OCI-LY1 (cell line): Measurements from ENCODE around the gene EVL.

ENCODE experiments used
- H2AFZ ChIP-seq: fragments of 200-600 bp; sonication (generic), shearing (Covaris generic); 2 replicates; pipeline ENCODE4 v1.6.0; 2014; ENCODE audit warnings: antibody characterized with exemption, mild to moderate bottlenecking, low read length
- H3F3A ChIP-seq: fragments of 200-600 bp; sonication (generic), shearing (Covaris generic); 2 replicates; pipeline ENCODE4 v1.6.0; 2014; ENCODE audit warnings: mild to moderate bottlenecking, antibody characterized with exemption, low read length, moderate library complexity; ENCODE audit not compliant: insufficient read depth
- H3K27ac ChIP-seq: fragments of 200-600 bp; sonication (generic); 2 replicates; pipeline ENCODE4 v1.5.1; 2014; ENCODE audit warnings: low read length, mixed run types, mild to moderate bottlenecking, low read depth; ENCODE audit not compliant: poor library complexity, severe bottlenecking
- H3K27me3 ChIP-seq: fragments of 200-600 bp; sonication (generic); 2 replicates; pipeline ENCODE4 v1.6.0; 2014; ENCODE audit warnings: antibody characterized with exemption, mild to moderate bottlenecking, low read length, moderate library complexity; ENCODE audit not compliant: insufficient read depth
- H3K36me3 ChIP-seq: fragments of 200-600 bp; sonication (generic); 2 replicates; pipeline ENCODE4 v1.6.1; 2014; ENCODE audit warnings: mild to moderate bottlenecking, antibody characterized with exemption, low read length, moderate library complexity, mixed read lengths; ENCODE audit not compliant: insufficient read depth
- H3K4me1 ChIP-seq: fragments of 200-600 bp; sonication (generic); 2 replicates; pipeline ENCODE4 v1.5.1; 2014; ENCODE audit warnings: mild to moderate bottlenecking, low read length, moderate library complexity; ENCODE audit not compliant: insufficient read depth, severe bottlenecking
- H3K4me2 ChIP-seq: fragments of 200-600 bp; sonication (generic), shearing (Covaris generic); 2 replicates; pipeline ENCODE4 v1.6.1; 2014; ENCODE audit warnings: low read length
- H3K4me3 ChIP-seq: fragments of 200-600 bp; sonication (generic); 2 replicates; pipeline ENCODE4 v1.5.1; 2014; ENCODE audit warnings: low read length, low read depth, mild to moderate bottlenecking, mixed read lengths; ENCODE audit not compliant: poor library complexity, severe bottlenecking
- H3K79me2 ChIP-seq: fragments of 200-600 bp; shearing (Covaris generic); 2 replicates; pipeline ENCODE4 v1.6.1; 2016; ENCODE audit warnings: mixed run types, low read length, mixed read lengths; ENCODE audit not compliant: insufficient read depth
- H3K9ac ChIP-seq: fragments of 200-600 bp; sonication (generic), shearing (Covaris generic); 2 replicates; pipeline ENCODE4 v1.6.1; 2014; ENCODE audit warnings: mild to moderate bottlenecking, low read length, mixed read lengths
- H3K9me2 ChIP-seq: fragments of 200-600 bp; sonication (generic), shearing (Covaris generic); 2 replicates; pipeline ENCODE4 v1.6.1; 2014; ENCODE audit warnings: low read depth, mild to moderate bottlenecking, low read length, mixed read lengths
- H3K9me3 ChIP-seq: fragments of 200-600 bp; shearing (Covaris generic); 2 replicates; pipeline ENCODE4 v1.6.1; 2014; ENCODE audit warnings: low read length, mixed read lengths
- H4K20me1 ChIP-seq: fragments of 200-600 bp; sonication (generic), shearing (Covaris generic); 2 replicates; pipeline ENCODE4 v1.6.0; 2016; ENCODE audit warnings: mild to moderate bottlenecking, low read length; ENCODE audit not compliant: insufficient read depth
- EZH2 ChIP-seq: fragments of 200-600 bp; sonication (generic), shearing (Covaris generic); IDR thresholded peaks from 2 replicates; pipeline ENCODE4 v1.8.0; 2017; ENCODE audit warnings: borderline replicate concordance, mixed run types, mild to moderate bottlenecking, antibody characterized with exemption, low read length, moderate library complexity, mixed read lengths
- TF ChIP-seq, protein P1 (sequence below): fragments of 200-600 bp; sonication (generic), shearing (Covaris generic); IDR thresholded peaks from 2 replicates; pipeline ENCODE4 v1.5.1; 2017; ENCODE audit warnings: mild to moderate bottlenecking, antibody characterized with exemption, low read length, moderate library complexity, mixed read lengths

The EVL gene

DNA sequence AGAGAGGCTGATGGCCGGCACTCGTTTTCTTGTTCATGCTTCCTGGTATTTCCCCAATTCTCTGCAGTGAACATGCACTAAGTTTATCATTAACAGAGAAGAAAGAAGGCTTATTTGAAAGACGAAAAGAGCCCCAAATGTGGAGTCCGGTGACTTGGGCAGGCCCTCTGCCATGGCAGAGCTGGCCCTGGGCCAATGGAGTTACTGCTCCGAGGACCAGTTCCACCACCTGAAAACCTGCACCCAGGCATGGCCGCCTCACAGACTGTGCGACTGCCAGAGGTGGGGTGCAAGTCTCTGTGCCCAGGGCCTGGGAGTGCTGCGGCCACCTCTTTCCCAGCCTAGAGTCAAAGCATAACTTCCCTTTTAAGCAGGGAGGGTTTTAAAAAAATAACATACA, 69.4 kb downstream of the EVL start:
- H3K9me2 ChIP-seq: no peaks in the 10 kb centered on the region
- no peaks in the 10 kb centered on the region for H3K27me3 ChIP-seq
- no peak overlapping the region for H3K27ac ChIP-seq
- no peaks in the 10 kb centered on the region for H3K9me3 ChIP-seq
- no peaks in the 10 kb centered on the region for H3K79me2 ChIP-seq
- no peaks in the 10 kb centered on the region for H3K4me1 ChIP-seq
- no peaks in the 10 kb centered on the region for H3K36me3 ChIP-seq
- H2AFZ ChIP-seq: no peak overlapping the region
- H3F3A ChIP-seq: no peaks in the 10 kb centered on the region
- H3K9ac ChIP-seq: no peak overlapping the region
- no peak overlapping the region for H3K4me3 ChIP-seq
- H4K20me1 ChIP-seq: no peaks in the 10 kb centered on the region
- no peak overlapping the region for H3K4me2 ChIP-seq
- no peak for TF ChIP-seq EZH2
- TF ChIP-seq, protein P1, sequence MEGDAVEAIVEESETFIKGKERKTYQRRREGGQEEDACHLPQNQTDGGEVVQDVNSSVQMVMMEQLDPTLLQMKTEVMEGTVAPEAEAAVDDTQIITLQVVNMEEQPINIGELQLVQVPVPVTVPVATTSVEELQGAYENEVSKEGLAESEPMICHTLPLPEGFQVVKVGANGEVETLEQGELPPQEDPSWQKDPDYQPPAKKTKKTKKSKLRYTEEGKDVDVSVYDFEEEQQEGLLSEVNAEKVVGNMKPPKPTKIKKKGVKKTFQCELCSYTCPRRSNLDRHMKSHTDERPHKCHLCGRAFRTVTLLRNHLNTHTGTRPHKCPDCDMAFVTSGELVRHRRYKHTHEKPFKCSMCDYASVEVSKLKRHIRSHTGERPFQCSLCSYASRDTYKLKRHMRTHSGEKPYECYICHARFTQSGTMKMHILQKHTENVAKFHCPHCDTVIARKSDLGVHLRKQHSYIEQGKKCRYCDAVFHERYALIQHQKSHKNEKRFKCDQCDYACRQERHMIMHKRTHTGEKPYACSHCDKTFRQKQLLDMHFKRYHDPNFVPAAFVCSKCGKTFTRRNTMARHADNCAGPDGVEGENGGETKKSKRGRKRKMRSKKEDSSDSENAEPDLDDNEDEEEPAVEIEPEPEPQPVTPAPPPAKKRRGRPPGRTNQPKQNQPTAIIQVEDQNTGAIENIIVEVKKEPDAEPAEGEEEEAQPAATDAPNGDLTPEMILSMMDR: no peak

DNA sequence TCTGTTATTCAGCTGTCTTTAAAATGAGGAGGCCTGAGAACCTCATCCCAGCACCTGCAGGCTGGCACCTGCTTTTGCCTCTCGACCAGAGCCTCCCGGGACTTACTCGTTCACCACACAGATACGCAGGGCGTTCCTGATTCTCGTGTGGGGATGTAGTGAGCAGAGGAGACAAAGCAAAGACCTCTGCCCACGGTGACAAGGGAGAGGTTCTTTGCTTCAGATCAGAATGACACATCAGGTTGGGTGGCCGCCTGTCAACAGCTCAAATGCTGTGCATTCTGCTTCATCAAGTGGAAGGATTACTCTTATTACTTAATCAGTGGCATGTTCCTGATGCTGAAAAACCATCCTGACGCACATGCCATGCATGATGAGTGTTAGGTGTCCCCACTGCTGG, 69.9 kb downstream of the EVL start:
- no peak overlapping the region for H3K9ac ChIP-seq
- H3K79me2 ChIP-seq: no peaks in the 10 kb centered on the region
- H3K27ac ChIP-seq: no peak overlapping the region
- no peak overlapping the region for H3K4me3 ChIP-seq
- TF ChIP-seq, protein P1: no peak
- TF ChIP-seq EZH2: no peak
- H3K4me1 ChIP-seq: no peaks in the 10 kb centered on the region
- no peak overlapping the region for H2AFZ ChIP-seq
- no peaks in the 10 kb centered on the region for H3K36me3 ChIP-seq
- no peaks in the 10 kb centered on the region for H3K9me3 ChIP-seq
- no peaks in the 10 kb centered on the region for H3F3A ChIP-seq
- H4K20me1 ChIP-seq: no peaks in the 10 kb centered on the region
- no peaks in the 10 kb centered on the region for H3K9me2 ChIP-seq
- H3K4me2 ChIP-seq: no peak overlapping the region
- no peaks in the 10 kb centered on the region for H3K27me3 ChIP-seq

DNA sequence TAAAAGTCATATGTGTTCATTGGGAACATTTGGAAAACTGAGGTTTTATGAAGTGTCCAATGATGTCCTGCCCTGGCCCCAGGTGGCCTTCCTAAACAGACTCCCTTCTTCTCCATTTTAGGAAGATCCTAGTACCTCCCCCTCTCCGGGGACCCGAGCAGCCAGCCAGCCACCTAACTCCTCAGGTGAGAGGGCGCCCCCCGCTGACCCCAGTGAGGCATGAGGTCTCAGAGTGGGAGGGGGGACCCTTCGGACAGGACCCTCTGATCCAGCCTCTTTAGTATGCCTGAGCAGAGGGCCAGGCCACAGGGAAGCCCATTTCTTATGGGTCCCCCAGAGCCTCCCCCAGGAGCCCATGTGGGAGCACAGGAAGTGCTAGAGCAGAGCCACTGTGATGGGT, 70.6 kb downstream of the EVL start:
- Histone ChIP-seq H3K27me3 (no peaks in the 10 kb centered on the region), H3K4me1 (no peaks in the 10 kb centered on the region), H3K79me2 (no peaks in the 10 kb centered on the region), H3K4me2 (no peak overlapping the region), H3F3A (no peaks in the 10 kb centered on the region), H3K27ac (no peak overlapping the region), H3K9me2 (no peaks in the 10 kb centered on the region), H4K20me1 (no peaks in the 10 kb centered on the region), H3K9me3 (no peaks in the 10 kb centered on the region), H3K36me3 (no peaks in the 10 kb centered on the region), H3K9ac (no peak overlapping the region), H3K4me3 (no peak overlapping the region), H2AFZ (no peak overlapping the region)
- TF ChIP-seq EZH2: no peak
- TF ChIP-seq, protein P1: no peak
